GM19193 (cell line): ENCODE results near the gene CASP10.

ENCODE experiments used
- POLR2A ChIP-seq: IDR thresholded peaks from 4 replicates; pipeline ENCODE4 v1.6.1; 2011; ENCODE audit not compliant: insufficient read depth, insufficient read length; ENCODE audit errors: extremely low read depth

Gene CASP10

GRCh38 chr2:201270293-201271001, 87.5 kb downstream of the CASP10 start:
- TF ChIP-seq POLR2A, result no peak

DNA sequence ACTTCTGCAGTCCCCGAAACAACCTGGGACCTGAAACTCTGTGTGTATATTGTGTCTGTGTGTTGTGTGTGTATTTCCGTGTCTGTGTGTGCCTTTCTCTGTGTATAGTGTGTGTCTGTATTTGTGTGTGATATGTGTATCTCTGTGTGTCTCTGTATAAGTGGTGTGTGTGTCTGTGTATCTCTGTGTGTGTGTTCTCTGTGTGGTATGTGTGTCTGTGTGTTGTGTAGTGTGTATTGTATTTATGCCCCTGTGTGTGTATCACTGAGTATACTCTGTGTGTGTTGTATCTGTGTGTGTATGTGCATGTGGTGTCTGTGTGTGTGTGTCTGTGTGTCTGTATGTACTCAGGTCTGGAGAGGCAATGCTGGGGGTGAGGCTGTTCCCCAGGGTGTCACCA, 89.0 kb downstream of the CASP10 start:
- TF ChIP-seq POLR2A, result no peak

GRCh38 chr2:201273330-201273983, 90.5 kb downstream of the CASP10 start:
- TF ChIP-seq POLR2A, result no peak

GRCh38 chr2:201275069-201275468, 92.1 kb downstream of the CASP10 start:
- no peak for TF ChIP-seq POLR2A

- TF ChIP-seq POLR2A, result no peak
Measured at GRCh38 chr2:201275990-201276389, 93.0 kb downstream of the CASP10 start.

GRCh38 chr2:201276511-201276910, 93.6 kb downstream of the CASP10 start:
- no peak for TF ChIP-seq POLR2A
